Loucy (cell line): ENCODE data around the gene ELOVL1.

Experiments
- H2AFZ ChIP-seq: fragments of 200-600 bp; sonication (generic); 2 replicates; pipeline ENCODE4 v1.6.0; 2016; ENCODE audit warnings: antibody characterized with exemption, mild to moderate bottlenecking, low read length, moderate library complexity
- H3F3A ChIP-seq: fragments of 200-600 bp; 2 replicates; pipeline ENCODE4 v1.6.0; 2016; ENCODE audit warnings: antibody characterized with exemption, low read depth, mild to moderate bottlenecking
- H3K27me3 ChIP-seq: fragments of 200-600 bp; sonication (generic); 2 replicates; pipeline ENCODE4 v1.6.1; 2014; ENCODE audit warnings: low read length, mild to moderate bottlenecking; ENCODE audit not compliant: insufficient read depth, poor library complexity, severe bottlenecking
- H3K36me3 ChIP-seq: fragments of 200-600 bp; sonication (generic); 2 replicates; pipeline ENCODE4 v1.6.1; 2016; ENCODE audit warnings: low read length; ENCODE audit not compliant: insufficient read depth
- H3K4me1 ChIP-seq: fragments of 200-600 bp; sonication (generic); 2 replicates; pipeline ENCODE4 v1.5.1; 2014; ENCODE audit warnings: low read length, mild to moderate bottlenecking; ENCODE audit not compliant: insufficient read depth, poor library complexity, severe bottlenecking
- H3K4me2 ChIP-seq: fragments of 200-600 bp; sonication (generic); 2 replicates; pipeline ENCODE4 v1.6.0; 2014; ENCODE audit warnings: antibody characterized with exemption, low read length, low read depth, mild to moderate bottlenecking; ENCODE audit not compliant: poor library complexity, severe bottlenecking
- H3K4me3 ChIP-seq: fragments of 200-600 bp; sonication (generic); 2 replicates; pipeline ENCODE4 v1.5.1; 2014; ENCODE audit warnings: low read length, mild to moderate bottlenecking, mixed read lengths; ENCODE audit not compliant: poor library complexity, severe bottlenecking
- H3K79me2 ChIP-seq: fragments of 200-600 bp; sonication (generic); 2 replicates; pipeline ENCODE4 v1.6.1; 2014; ENCODE audit warnings: low read length; ENCODE audit not compliant: insufficient read depth
- H3K9ac ChIP-seq: fragments of 200-600 bp; sonication (generic); 2 replicates; pipeline ENCODE4 v1.6.0; 2014; ENCODE audit warnings: mild to moderate bottlenecking, low read depth, low read length, moderate library complexity; ENCODE audit not compliant: poor library complexity, severe bottlenecking
- H3K9me2 ChIP-seq: fragments of 200-600 bp; sonication (generic); replicated peaks from 2 replicates; pipeline ENCODE4 v1.6.1; 2016; ENCODE audit warnings: low read depth, low read length, mixed read lengths
- H3K9me3 ChIP-seq: fragments of 200-600 bp; sonication (generic); 2 replicates; pipeline ENCODE4 v1.6.1; 2014; ENCODE audit warnings: mild to moderate bottlenecking, antibody characterized with exemption, low read length, low read depth; ENCODE audit not compliant: insufficient read depth
- H4K20me1 ChIP-seq: fragments of 200-600 bp; sonication (generic); 2 replicates; pipeline ENCODE4 v1.6.0; 2014; ENCODE audit warnings: antibody characterized with exemption, low read length, mild to moderate bottlenecking; ENCODE audit not compliant: insufficient read depth, poor library complexity, severe bottlenecking
- CTCF ChIP-seq: fragments of 200-600 bp; sonication (generic); conservative IDR thresholded peaks from 2 replicates; pipeline ENCODE4 v1.5.1; 2014; ENCODE audit warnings: mild to moderate bottlenecking, antibody characterized with exemption, low read length
- EZH2phosphoT487 ChIP-seq: fragments of 200-600 bp; IDR thresholded peaks from 2 replicates; pipeline ENCODE4 v1.6.1; 2018; ENCODE audit warnings: antibody characterized with exemption, mild to moderate bottlenecking, moderate library complexity, borderline replicate concordance

The ELOVL1 gene

GRCh38 chr1:43316738-43317520, 50.9 kb downstream of the ELOVL1 start:
- Histone ChIP-seq H3K4me2 (no peak overlapping the region), H4K20me1 (no peaks in the 10 kb centered on the region), H3K4me1 (no peaks in the 10 kb centered on the region), H3K27me3 (no peaks in the 10 kb centered on the region), H3K4me3 (no peak overlapping the region), H2AFZ (no peak overlapping the region), H3K9me3 (no peaks in the 10 kb centered on the region), H3F3A (no peaks in the 10 kb centered on the region), H3K79me2 (no peaks in the 10 kb centered on the region), H3K36me3 (no peaks in the 10 kb centered on the region), H3K9ac (no peak overlapping the region), H3K9me2 (no peaks in the 10 kb centered on the region)
- TF ChIP-seq EZH2phosphoT487 = no peak
- peak; percentile 39; the same call in 1 of the 2 replicates for TF ChIP-seq CTCF

GRCh38 chr1:43315963-43316737, 51.7 kb downstream of the ELOVL1 start:
- no peaks in the 10 kb centered on the region for H3K36me3 ChIP-seq
- no peak overlapping the region for H3K4me2 ChIP-seq
- no peak overlapping the region for H3K9ac ChIP-seq
- no peaks in the 10 kb centered on the region for H4K20me1 ChIP-seq
- no peak overlapping the region for H3K4me3 ChIP-seq
- H2AFZ ChIP-seq = no peak overlapping the region
- no peaks in the 10 kb centered on the region for H3K9me3 ChIP-seq
- H3F3A ChIP-seq = no peaks in the 10 kb centered on the region
- no peaks in the 10 kb centered on the region for H3K4me1 ChIP-seq
- H3K79me2 ChIP-seq = no peaks in the 10 kb centered on the region
- no peaks in the 10 kb centered on the region for H3K9me2 ChIP-seq
- no peak for TF ChIP-seq CTCF
- TF ChIP-seq EZH2phosphoT487 = no peak
- no peaks in the 10 kb centered on the region for H3K27me3 ChIP-seq

GRCh38 chr1:43315481-43315880, 52.3 kb downstream of the ELOVL1 start:
- H3K4me2 ChIP-seq = no peak overlapping the region
- H3K36me3 ChIP-seq = no peaks in the 10 kb centered on the region
- H3K9me2 ChIP-seq = no peaks in the 10 kb centered on the region
- no peak overlapping the region for H3K4me3 ChIP-seq
- no peaks in the 10 kb centered on the region for H3K27me3 ChIP-seq
- H3K9ac ChIP-seq = no peak overlapping the region
- H3K9me3 ChIP-seq = no peaks in the 10 kb centered on the region
- TF ChIP-seq CTCF (no peak), EZH2phosphoT487 (no peak)
- H3F3A ChIP-seq = no peaks in the 10 kb centered on the region
- H3K79me2 ChIP-seq = no peaks in the 10 kb centered on the region
- no peak overlapping the region for H2AFZ ChIP-seq
- no peaks in the 10 kb centered on the region for H3K4me1 ChIP-seq
- no peaks in the 10 kb centered on the region for H4K20me1 ChIP-seq
